Measurements from ENCODE around the gene KIF1A.

Gene KIF1A

DNA sequence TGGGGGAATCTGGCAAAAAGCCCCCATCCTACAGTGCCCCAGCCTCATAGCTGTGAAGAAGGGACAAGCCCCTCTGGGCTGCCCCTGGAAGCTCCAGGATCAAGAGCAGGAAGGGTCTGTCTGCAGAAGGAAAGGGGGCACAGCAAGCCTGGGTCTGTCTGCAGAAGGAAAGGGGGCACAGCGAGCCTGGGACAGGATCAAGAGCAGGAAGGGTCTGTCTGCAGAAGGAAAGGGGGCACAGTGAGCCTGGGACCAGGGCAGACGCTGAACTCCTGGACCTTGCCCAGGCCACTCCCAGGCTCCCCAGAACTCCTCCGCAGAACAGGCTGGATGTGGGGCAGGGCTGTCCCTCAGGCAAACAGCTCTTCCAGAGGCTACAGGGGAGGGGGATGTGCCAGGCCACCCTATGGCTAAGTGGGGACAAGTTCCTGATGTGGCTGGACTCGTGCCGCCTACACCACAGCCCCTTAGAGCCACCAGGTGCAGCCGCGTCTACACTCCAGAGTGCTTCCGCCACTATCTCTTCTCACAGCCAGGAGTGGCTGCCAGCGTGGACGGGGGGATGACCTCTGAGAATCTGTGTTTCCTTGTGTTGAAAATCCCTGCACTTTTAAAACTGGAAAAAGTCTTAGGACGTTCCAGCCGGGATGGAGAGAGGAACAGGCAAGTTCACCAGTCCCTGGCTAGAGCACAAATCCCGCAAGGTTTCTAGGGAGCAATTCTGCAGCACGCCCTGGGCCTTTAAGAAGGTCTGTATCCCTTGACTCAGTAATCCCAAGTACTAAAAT, 20.8 kb downstream of the KIF1A start:
- no peak for DNase-seq (ENCODE audit: extremely low read depth in 1 of 2, low read depth in 1 of 2)

DNA sequence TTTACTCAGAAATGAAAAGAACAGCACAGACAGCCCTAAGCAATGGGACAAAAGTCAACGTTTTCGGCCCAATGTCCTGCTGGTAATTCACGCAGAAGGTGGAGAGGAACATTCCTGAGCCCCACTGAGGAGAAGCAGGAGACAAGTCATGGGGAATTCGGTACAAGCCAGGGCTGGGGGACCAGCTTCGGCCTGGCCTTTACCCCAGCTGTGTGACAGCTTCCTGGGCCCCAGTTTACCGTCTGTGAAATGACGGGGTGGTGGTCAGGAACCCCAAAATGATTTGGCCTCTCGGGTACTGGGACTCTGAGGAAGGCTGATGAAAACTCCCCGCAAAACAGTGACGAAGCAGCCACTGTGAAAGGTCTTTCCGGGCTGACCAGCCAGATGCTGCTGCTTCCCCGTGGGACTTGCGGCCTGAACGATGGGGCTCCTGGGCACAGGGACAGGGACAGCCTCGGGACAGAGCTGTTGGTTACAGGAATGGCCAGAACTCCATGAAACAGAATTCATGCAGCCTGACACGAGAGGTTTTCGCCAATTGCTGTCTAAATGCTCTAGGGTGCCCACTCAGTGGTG, 21.6 kb downstream of the KIF1A start:
- no peak for DNase-seq (ENCODE audit: extremely low read depth in 1 of 2, low read depth in 1 of 2)

DNA sequence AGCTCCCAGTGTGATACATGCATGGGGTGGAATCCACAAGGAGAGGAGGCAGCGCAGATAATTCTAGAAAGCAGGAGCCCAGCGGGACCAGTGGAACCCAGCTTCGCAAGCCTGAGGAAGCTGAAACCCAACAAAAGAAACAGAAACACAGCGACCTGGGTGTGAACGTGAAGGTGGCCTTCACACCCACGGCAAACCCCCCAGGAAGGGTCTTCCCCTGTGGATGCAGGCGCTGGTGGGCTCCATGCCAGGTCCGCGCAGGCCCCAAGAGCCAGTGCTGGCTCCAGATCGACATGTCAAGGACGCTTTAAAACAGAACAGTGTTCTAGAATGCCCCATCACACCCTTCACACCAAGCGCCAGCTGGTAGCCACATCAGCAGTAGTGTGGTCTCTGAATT, 22.1 kb downstream of the KIF1A start:
- no peak for DNase-seq (ENCODE audit: extremely low read depth in 1 of 2, low read depth in 1 of 2)

DNA sequence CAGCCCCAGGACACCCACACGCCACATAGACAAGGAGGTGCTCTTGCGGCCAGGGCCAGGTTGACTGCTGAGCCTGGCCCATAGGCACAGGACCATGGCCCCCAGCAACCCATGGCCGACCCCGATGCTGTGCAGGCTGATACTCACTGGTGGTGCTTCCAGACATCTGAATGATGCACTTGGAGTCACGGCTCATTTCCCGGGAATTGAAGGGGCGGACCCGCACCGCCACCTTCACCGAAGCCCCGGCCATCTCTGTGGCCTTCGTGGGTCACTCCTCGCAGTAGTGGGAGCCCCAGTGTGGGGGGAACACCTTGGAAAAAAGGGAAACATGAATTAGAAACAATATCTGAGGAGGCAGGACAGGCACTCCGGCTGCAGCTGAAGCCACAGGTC, 22.5 kb downstream of the KIF1A start:
- DNase-seq (ENCODE audit: extremely low read depth in 1 of 2, low read depth in 1 of 2): no peak

DNA sequence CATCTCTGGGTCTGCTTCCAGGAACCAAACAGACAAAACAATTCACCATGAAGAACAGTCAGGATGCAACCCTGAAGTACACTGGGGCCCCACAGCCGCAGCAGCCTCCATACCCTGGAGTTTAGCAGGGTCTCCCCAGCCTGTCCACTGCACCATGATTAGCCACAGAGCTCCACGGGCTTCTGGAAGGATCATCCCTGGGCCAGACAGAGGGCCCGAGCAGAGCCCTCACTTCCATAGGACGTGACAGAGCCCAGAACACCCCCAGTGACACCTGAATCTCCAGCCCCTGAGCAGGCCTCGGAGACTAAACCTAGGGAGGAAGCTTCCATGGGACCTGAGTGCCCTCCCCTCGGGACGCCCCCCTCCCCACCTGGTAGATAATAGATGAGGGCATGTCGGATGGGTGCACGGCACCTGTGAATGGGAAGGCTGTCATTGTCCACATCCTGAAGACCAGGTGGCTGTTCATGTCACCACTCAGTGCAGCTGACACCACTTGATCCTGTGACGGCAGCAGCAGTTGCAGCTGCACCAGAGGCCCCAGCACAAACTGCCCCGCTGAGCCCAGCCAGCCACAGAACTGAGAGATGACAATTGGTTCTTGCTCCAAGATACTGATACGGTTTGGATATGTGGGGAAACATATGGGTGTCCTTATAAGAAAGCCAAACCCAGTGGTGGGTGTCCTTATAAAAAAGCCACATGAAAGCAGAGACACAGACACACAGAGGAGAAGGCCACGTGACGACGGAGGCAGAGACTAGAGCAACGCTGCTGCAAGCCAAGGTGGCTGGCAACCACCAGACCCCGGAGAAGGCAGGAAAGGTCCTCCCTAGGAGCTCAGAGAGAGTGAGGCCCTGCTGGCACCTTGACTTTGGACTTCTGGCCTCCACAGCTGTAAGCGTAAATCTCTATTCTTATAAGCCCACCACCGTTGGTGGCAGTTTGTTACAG, 23.2 kb downstream of the KIF1A start:
- DNase-seq (ENCODE audit: extremely low read depth in 1 of 2, low read depth in 1 of 2): no peak

DNA sequence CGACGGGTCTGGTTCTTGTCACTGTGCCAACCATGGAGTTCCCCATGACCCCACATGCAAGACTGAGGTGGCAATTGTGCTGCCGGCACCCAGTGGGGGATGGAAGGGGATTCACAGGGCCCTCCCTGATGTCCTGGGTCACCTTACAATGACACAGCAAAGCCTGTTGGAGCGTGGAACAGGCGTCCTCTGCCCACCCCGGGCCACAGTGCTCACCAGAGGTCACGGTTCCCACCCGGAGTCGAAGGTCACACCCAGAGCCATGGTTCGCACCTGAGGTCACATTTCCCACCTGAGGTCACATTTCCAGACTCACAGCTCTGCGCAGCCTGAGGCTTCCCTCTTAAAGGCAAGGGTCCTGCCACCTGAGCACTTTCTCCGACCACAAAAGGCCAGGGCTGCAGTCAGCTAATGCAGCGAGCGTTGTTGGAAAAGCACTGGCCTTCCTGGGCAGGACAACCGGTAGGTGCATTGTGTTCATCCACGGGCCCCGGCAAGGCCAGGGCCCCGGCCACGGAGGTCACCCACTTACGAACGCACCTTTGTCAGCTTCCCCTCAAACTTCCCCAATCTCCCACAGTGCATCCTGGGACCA, 24.0 kb downstream of the KIF1A start:
- no peak for DNase-seq (ENCODE audit: extremely low read depth in 1 of 2, low read depth in 1 of 2)

DNA sequence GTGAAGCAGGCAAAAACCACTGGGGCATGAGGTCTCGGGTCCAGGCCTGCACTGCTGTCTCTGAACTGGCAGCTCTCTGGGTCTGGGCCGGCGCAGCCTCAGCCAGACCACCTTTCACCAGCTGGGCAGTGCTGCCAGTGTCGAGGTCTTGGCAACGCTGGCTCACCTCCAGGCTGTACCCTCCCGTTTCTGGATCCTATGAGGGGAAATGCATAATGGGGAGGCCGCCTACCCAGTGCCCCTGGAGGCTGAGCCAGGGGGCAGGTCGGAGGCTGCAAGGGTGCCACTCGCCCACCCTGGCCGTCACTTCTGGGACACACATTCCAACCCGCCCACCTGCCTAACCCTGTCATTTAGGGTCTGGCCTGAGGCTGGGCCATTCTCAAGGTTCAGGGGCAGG, 24.6 kb downstream of the KIF1A start:
- DNase-seq (ENCODE audit: extremely low read depth in 1 of 2, low read depth in 1 of 2): no peak

DNA sequence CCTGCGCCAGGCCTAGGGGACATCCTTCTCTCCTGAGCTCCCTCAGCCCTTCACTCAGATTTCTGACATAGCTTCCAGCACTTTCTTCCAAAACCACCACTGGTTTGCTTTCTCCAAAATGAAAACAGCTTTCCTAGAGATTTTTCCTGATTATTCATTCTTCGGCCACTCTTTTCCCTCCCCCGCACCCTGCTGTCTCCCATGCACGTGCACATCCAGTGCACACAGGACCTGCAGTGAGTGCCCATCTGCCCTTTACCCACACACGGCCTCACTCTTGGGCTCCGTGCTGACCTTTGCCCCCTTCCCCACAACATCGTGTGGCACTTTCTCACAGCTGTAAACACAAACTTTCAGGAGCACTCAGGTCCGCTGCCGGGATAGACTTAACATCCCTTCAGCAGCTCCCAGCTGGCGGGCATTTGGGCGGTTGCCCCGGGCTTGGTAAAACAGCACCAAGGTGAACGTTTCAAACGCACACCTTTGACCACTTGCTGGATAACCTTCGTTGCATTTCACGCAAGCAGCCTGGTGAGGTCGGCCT, 25.8 kb downstream of the KIF1A start:
- no peak for DNase-seq (ENCODE audit: extremely low read depth in 1 of 2, low read depth in 1 of 2)

DNA sequence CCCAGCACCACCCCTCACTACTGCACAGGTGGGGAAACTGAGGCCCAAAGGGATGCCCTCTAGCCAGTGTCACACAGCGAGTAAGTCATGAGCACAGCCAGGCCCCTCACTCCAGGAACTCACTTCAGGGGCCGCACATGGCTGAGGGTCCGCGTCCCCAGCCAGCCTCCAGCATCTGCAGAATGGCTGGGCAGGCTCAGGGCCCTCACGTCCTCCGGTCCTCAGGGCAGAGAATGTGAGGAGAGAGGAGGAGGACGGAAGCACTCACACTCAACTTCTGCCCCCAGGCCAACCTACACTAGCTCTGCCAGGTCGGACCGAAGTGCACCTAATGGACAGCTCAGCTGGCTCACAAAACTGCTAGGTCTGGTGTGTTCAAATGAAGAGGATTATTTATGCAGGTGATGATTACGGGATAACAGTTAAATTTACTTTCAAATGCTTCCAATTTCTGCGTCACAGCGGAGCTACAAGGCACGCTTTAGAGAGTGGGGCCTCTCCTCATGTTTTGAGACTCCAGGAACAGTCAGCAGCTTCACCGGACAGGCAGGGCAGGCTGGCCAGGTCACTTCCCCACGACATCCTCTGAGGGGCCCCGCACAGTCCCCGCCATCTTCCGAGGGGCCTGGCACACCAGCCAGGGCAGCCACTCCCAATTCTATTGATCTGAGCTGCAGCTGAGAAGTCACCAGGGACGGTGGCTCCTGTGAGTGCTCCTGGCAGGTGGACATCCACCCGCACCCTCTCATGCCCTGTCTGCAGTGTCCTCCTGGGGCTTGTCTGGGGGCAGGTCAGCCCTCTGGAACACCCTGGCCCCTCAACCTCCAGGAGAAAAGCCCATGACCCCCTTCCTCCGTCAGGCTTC, 26.5 kb downstream of the KIF1A start:
- no peak for DNase-seq (ENCODE audit: extremely low read depth in 1 of 2, low read depth in 1 of 2)

DNA sequence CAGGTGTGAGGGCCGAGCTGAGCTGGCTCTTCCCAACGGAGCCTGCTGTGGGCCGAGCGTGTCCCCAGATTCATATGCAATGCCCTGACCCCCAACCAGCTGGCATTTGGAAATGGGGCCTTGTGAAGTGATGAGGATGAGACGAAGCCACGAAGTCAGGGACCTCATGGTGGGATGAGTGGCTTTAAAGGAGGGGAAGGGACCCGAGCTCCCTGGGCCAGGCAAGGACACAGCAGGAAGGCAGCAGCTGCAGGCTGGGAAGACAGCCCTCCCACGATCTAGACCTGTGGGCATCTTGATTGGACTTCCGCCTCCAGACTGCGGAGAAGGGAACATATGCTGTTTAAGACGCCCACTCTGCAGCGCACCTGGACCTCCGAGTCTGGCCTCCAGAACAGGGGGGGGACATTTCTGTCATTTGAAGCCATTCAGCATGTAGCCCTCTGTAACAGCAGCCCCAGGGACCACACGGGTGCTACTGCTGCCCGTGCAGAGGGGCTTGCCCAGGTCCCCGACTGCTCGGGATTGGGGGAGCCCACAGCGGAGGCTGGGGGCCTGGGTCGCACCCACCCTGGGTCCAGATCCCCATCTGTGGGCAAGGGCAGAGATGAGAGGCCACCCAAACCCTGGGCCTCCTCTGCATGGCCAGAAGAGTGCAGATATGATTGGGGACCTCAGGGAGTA, 27.2 kb downstream of the KIF1A start:
- no peak for DNase-seq (ENCODE audit: extremely low read depth in 1 of 2, low read depth in 1 of 2)

DNA sequence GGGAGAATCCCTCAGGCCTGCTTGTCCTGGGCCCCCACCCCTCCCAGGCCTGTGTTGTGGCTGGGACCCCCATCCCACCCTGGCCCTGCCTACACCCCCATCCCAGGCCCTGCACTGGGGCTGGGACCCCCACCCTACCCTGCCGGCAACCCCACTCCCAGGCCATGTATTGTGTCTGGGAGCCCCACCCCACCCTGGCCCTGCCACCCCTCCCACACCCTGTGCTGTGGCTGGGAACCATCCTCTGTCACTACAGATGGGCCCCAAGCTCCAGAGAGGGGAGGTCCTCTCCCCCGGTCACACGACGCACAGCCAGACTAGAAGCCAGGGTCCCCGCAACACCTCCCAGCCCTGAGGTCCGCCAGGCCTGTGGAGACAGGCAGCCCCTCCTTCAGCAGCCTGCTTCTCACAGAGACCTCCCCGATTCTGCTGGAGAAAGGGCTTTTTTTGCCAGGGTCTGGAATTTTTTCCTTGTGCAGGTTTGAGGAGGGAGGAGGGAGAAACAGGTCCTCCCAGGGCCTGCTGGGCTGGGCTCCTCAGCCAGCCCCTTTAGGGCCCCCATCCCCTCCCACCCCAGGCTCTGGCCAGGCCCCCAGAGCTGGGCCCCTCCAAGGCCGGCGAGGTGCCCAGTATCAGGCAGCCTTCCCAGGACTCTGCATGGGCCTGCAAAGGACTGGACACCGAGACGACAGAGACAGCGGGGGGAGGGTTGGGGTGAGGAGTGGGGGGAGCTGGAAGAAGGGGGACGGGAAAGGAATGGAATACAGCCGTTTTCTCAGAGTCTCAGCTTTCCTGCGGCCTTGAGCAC, 28.0 kb downstream of the KIF1A start:
- DNase-seq (ENCODE audit: extremely low read depth in 1 of 2, low read depth in 1 of 2): no peak

DNA sequence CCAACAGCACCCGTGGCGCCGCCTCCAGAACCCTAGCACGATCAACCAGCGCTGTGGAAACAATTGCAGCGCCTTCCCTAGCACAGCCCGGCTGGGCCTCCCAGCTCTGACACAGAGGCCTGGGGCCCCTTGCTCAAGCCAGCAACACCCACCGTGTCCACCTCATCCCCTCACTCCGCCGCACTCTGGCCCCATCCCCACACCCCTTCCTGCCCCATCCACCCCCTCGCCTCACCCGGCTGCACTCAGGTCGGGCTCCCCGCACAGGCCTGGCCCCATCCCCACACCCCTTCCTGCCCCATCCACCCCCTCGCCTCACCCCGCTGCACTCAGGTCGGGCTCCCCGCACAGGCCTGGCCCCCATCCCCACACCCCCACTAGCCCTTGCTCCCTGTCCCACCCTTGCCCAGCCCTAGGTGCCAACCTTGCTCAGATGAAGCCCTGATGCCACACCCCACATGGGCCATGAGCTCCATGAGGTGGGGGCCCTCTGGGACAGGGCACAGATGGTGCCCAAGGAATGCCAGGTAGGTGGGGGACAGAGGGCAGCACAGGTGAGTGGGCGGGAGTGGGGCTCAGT, 28.7 kb downstream of the KIF1A start:
- DNase-seq (ENCODE audit: extremely low read depth in 1 of 2, low read depth in 1 of 2): no peak

DNA sequence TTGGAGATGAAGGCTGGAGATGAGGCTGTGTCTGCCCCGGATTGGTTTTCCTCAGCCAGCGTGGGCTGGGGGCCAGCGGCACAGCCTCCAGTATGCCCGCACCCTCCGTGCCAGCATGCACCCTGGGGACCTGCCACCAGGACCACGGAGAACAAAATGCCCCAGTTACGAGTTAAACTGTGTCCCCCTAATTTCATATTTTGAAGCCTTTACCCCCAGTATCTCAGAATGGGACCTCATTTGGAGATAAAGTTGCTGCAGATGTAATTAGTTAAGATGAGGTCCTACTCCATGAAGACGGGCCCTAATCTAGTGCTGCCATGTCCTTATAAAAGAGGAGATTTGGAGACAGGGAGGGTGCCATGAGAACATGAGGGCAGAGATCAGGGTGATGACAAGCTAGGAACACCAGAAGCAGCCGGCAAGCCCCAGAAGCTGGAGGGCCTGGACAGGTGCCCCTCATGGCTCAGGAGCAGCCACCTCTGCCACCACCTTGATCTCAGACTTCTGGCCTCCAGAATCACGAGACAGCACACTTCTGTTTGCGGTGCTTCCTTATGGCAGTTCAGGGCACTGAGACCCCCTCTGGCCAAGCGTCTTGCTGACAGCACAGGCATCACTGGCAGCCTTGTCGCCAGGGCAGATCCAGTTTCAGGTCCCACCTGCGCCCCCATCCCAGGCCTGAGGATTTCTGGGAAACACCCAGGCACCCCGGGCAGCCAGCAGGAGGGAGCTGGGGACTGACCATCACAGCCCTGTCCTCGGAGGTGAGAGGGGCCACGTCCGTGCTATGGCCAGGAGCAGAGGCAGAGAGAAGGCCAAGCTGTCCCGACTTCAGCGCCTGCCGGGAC, 29.4 kb downstream of the KIF1A start:
- no peak for DNase-seq (ENCODE audit: extremely low read depth in 1 of 2, low read depth in 1 of 2)

DNA sequence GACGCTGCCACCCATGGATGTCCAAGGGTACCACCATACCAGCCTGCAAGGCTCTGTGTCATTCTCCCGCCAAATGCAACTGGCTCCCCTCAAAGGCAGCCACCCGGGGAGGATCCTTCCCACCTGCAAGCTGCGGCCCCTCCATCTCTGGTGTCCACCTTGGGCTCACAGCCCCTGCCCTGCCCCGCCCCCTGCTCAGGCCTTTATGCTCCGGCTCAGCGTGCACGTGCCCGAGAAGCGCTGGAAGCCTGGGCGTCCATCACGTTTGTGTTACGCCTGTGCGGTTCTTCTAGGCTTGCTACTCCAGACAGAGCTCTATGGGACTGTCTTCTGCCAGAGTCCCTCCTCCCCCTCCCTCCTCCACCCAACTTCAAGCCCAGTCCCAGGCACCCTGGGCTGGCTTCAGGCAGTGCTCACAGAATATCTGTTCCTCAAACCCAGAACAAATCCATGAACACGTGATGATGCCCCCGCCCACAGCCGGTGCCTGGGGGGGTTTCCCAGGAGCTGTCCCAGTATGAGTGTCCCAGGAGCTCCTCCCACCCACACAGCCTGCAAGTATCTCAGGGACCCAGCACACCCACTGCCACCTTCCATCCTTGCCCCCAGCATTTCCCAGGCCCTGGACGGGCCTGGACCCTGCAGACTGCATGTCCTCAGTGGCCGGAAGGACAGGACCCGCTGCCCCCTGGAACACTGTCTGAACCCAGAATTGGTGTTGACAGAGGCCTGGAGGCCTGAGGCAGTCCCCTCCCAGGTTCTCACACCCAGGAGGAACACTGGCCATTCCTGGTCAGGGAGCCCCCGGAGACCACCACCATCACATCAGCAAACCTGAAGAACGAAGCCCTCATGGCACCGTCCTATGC, 30.3 kb downstream of the KIF1A start:
- no peak for DNase-seq (ENCODE audit: extremely low read depth in 1 of 2, low read depth in 1 of 2)

DNA sequence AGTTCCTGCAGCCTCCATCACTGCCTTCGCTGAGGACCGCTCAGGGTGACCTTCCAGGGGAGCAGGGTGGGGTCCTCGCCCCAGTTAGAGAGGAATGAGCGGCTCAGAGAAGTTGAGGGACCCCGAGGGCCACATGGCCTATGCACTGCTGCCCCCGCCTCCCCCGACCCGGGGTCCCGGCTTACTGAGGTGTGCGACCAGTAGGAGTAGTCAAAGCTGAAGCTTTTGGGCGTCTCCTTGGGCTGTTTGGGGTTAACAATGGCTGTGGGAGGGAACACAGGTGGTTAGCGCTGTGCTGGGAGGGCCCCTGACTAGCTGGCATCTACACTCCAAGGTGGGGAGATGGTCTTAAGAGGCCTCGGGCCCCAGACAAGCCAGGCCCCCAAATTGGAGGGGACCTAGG, 31.0 kb downstream of the KIF1A start:
- DNase-seq (ENCODE audit: extremely low read depth in 1 of 2, low read depth in 1 of 2): no peak

DNA sequence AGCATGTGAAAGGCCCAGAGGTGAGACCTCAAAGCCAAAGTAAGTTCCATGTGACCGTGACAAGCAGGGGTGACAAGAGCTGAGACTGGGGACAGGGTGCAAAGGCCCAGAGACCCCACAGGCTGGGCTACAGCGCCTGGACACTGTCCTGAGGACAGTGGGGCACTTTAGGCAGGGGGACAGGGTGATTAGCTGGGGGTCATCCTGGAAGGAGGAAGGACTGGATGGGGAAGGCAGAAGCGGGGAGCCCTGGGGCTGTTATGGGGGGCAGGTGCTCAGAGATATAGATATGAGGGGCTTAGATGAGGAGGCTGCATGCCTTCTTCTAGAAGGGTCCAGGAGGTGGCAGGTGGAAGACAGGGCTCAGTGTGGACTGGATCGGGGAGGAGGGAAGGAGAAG, 31.5 kb downstream of the KIF1A start:
- DNase-seq (ENCODE audit: extremely low read depth in 1 of 2, low read depth in 1 of 2): no peak

All from stimulated activated CD8-positive, alpha-beta memory T cell treated with anti-CD3 and anti-CD28 coated beads, Interleukin-7, amount 100 ng/mL, for 48 hours (primary cell).